DLD1 (cell line): ENCODE data around the gene UNC5C.

ENCODE experiments used
- in situ Hi-C: cut with HindIII; loops from 2 replicates; pipeline ENCODE4 v1.10.0; 2017; ENCODE audit warnings: low sequenced_read_pairs

UNC5C gene

GRCh38 chr4:95360256-95360903 lies 188.4 kb downstream of the UNC5C start:
- in situ Hi-C loops: no loop called here

- in situ Hi-C loops: no loop called here
Measured at GRCh38 chr4:95358421-95358820, 190.4 kb downstream of the UNC5C start.

GRCh38 chr4:95355021-95355420 lies 193.8 kb downstream of the UNC5C start:
- in situ Hi-C loops: no loop called here

- in situ Hi-C loops: no loop called here
Measured at GRCh38 chr4:95348418-95348817, 200.4 kb downstream of the UNC5C start.

GRCh38 chr4:95343235-95343634 lies 205.5 kb downstream of the UNC5C start:
- in situ Hi-C loops: no loop called here

GRCh38 chr4:95340191-95340590 lies 208.6 kb downstream of the UNC5C start:
- in situ Hi-C loops: no loop called here

- in situ Hi-C loops: no loop called here
Measured at GRCh38 chr4:95325665-95326064, 223.1 kb downstream of the UNC5C start.

- in situ Hi-C loops: no loop called here
Measured at GRCh38 chr4:95319169-95319568, 229.6 kb downstream of the UNC5C start.

GRCh38 chr4:95318483-95318882 lies 230.3 kb downstream of the UNC5C start:
- in situ Hi-C loops: no loop called here

GRCh38 chr4:95318044-95318443 lies 230.7 kb downstream of the UNC5C start:
- in situ Hi-C loops: no loop called here

- in situ Hi-C loops: no loop called here
Measured at GRCh38 chr4:95317085-95317793, 231.5 kb downstream of the UNC5C start.

GRCh38 chr4:95314573-95314972 lies 234.2 kb downstream of the UNC5C start:
- in situ Hi-C loops: no loop called here

GRCh38 chr4:95304898-95305297 lies 243.9 kb downstream of the UNC5C start:
- in situ Hi-C loops: loop anchor here (5.0 kb wide), 1 partner anchor 108 kb away; no protein-coding TSS in a partner anchor

- in situ Hi-C loops: loop anchor here (5.0 kb wide), 1 partner anchor 103 kb away; no protein-coding TSS in a partner anchor
Measured at GRCh38 chr4:95300304-95300703, 248.5 kb downstream of the UNC5C start.

- in situ Hi-C loops: no loop called here
Measured at GRCh38 chr4:95296052-95296451, 252.7 kb downstream of the UNC5C start.

GRCh38 chr4:95295157-95295556 lies 253.6 kb downstream of the UNC5C start:
- in situ Hi-C loops: no loop called here

- in situ Hi-C loops: no loop called here
Measured at GRCh38 chr4:95294321-95294720, 254.5 kb downstream of the UNC5C start.

GRCh38 chr4:95293014-95293413 lies 255.8 kb downstream of the UNC5C start:
- in situ Hi-C loops: no loop called here

- in situ Hi-C loops: no loop called here
Measured at GRCh38 chr4:95290702-95291101, 258.1 kb downstream of the UNC5C start.

GRCh38 chr4:95289028-95289634 lies 259.6 kb downstream of the UNC5C start:
- in situ Hi-C loops: no loop called here

GRCh38 chr4:95288552-95288951 lies 260.2 kb downstream of the UNC5C start:
- in situ Hi-C loops: no loop called here

GRCh38 chr4:95285797-95286196 lies 263.0 kb downstream of the UNC5C start:
- in situ Hi-C loops: no loop called here
